Tibial artery (tissue), 4 donors: ENCODE results near the gene NAPB.

Experiments used
- DNase-seq, 2 donors: peaks; one replicate each; pipeline ENCODE4 v3.0.0-alpha.2; 2019
- H3K27ac ChIP-seq, 2 donors: fragments of 200-600 bp; sonication (generic) in 1 of 2; 1 replicate in 1 of 2; 2 replicates in 1 of 2; pipeline ENCODE4 v1.5.1; 2018 to 2019; ENCODE audit warnings: mild to moderate bottlenecking in 1 of 2
- H3K27me3 ChIP-seq, 2 donors: fragments of 200-600 bp; sonication (generic) in 1 of 2; one replicate each; pipeline versions ENCODE4 v1.5.1 to v1.6.0; 2016 to 2019
- H3K36me3 ChIP-seq, 3 donors: fragments of 200-600 bp; sonication (generic) in 2 of 3; one replicate each; pipeline ENCODE4 v1.5.1; 2016 to 2019; ENCODE audit warnings: mild to moderate bottlenecking in 2 of 3
- H3K4me1 ChIP-seq, 4 donors: fragments of 200-600 bp; sonication (generic) in 2 of 4; 1 replicate in 3 of 4; 2 replicates in 1 of 4; pipeline ENCODE4 v1.5.1; 2016 to 2019
- H3K4me3 ChIP-seq, 2 donors: fragments of 200-600 bp; sonication (generic) in 1 of 2; 1 replicate in 1 of 2; 2 replicates in 1 of 2; pipeline ENCODE4 v1.5.1; 2018 to 2019; ENCODE audit warnings: mild to moderate bottlenecking in 2 of 2
- H3K9me3 ChIP-seq, 3 donors: fragments of 200-600 bp; sonication (generic) in 1 of 3; one replicate each; pipeline ENCODE4 v1.5.1; 2016 to 2019
- CTCF ChIP-seq, 2 experiments: fragments of 200-600 bp in 1 of 2; fragments of 450-650 bp in 1 of 2; IDR thresholded peaks; one replicate each; pipeline ENCODE4 v1.5.1; 2017 to 2019; ENCODE audit warnings: antibody characterized with exemption in 2 of 2, mild to moderate bottlenecking in 1 of 2, moderate library complexity in 1 of 2
- intact Hi-C: fragments of 100-400 bp; cut with DNase I; formaldehyde crosslinking; loops from one replicate; pipeline ENCODE4 v1.15.0; 2023; ENCODE audit warnings: low total_unique reads

Gene NAPB

GRCh38 chr20:23415959-23416583 is 5.2 kb downstream of the NAPB start:
- no peak for DNase-seq
- TF ChIP-seq CTCF (IDR thresholded peaks at IDR 0.05) = no peak
- intact Hi-C loops = no loop called here

GRCh38 chr20:23415555-23415954 is 5.7 kb downstream of the NAPB start:
- Histone ChIP-seq H3K4me3 (no peak overlapping the region), H3K9me3 (no peaks in the 10 kb centered on the region), H3K4me1 (peaks cover 0 to 15% (median 5%) of the 10 kb centered on the region in 4 donors), H3K36me3 (no peaks in the 10 kb centered on the region), H3K27ac (no peak overlapping the region), H3K27me3 (no peaks in the 10 kb centered on the region)
- TF ChIP-seq CTCF (IDR thresholded peaks at IDR 0.05) = no peak
- intact Hi-C loops = no loop called here
- DNase-seq = no peak

More at GRCh38 chr20:23415959-23416583, 5.2 kb downstream of the NAPB start:
- Histone ChIP-seq H3K4me1 (peaks cover 0 to 15% (median 5%) of the 10 kb centered on the region in 4 donors), H3K4me3 (no peak overlapping the region), H3K27me3 (no peaks in the 10 kb centered on the region), H3K36me3 (no peaks in the 10 kb centered on the region), H3K27ac (no peak overlapping the region), H3K9me3 (no peaks in the 10 kb centered on the region)

GRCh38 chr20:23414526-23415188 is 6.6 kb downstream of the NAPB start:
- Histone ChIP-seq H3K4me3 (no peak overlapping the region), H3K4me1 (peaks cover 0 to 13% (median 2%) of the 10 kb centered on the region in 4 donors), H3K9me3 (no peaks in the 10 kb centered on the region), H3K36me3 (no peaks in the 10 kb centered on the region), H3K27ac (no peak overlapping the region), H3K27me3 (no peaks in the 10 kb centered on the region)
- no peak for TF ChIP-seq CTCF (IDR thresholded peaks at IDR 0.05)
- no peak for DNase-seq
- intact Hi-C loops = loop anchor here (5.0 kb wide), 1 partner anchor 42 kb away; no protein-coding TSS in a partner anchor

- Histone ChIP-seq H3K36me3 (no peaks in the 10 kb centered on the region), H3K4me1 (peaks cover 0 to 6% (median 0%) of the 10 kb centered on the region in 4 donors), H3K27ac (no peak overlapping the region), H3K27me3 (no peaks in the 10 kb centered on the region), H3K9me3 (no peaks in the 10 kb centered on the region), H3K4me3 (no peak overlapping the region)
- intact Hi-C loops = loop anchor here (5.0 kb wide), 1 partner anchor 42 kb away; no protein-coding TSS in a partner anchor
- no peak for DNase-seq
- TF ChIP-seq CTCF (IDR thresholded peaks at IDR 0.05) = no peak
Observed at GRCh38 chr20:23413862-23414422, 7.3 kb downstream of the NAPB start.

GRCh38 chr20:23412026-23412425 is 9.3 kb downstream of the NAPB start:
- Histone ChIP-seq H3K27ac (no peak overlapping the region), H3K4me1 (peaks cover 0 to 5% (median 0%) of the 10 kb centered on the region in 4 donors)
- intact Hi-C loops = loop anchor here (5.0 kb wide), 1 partner anchor 40 kb away; no protein-coding TSS in a partner anchor

More at GRCh38 chr20:23412026-23412425, 9.3 kb downstream of the NAPB start:
- Histone ChIP-seq H3K36me3 (no peaks in the 10 kb centered on the region), H3K4me3 (no peak overlapping the region), H3K27me3 (no peaks in the 10 kb centered on the region), H3K9me3 (no peaks in the 10 kb centered on the region)
- DNase-seq = no peak
- no peak for TF ChIP-seq CTCF (IDR thresholded peaks at IDR 0.05)
